SHP77 (cell line): ENCODE data around the gene NEUROG2.
"Not testable (repeated sequence)": the region's sequence is repeated elsewhere in the genome, so short reads cannot be mapped to it uniquely, and the experiment has no call there.

Source experiments
- DNase-seq, 2 experiments: peaks; one replicate each; lab custom pipeline; 2025; lab: John Stamatoyannopoulos, UW

Gene NEUROG2

DNA sequence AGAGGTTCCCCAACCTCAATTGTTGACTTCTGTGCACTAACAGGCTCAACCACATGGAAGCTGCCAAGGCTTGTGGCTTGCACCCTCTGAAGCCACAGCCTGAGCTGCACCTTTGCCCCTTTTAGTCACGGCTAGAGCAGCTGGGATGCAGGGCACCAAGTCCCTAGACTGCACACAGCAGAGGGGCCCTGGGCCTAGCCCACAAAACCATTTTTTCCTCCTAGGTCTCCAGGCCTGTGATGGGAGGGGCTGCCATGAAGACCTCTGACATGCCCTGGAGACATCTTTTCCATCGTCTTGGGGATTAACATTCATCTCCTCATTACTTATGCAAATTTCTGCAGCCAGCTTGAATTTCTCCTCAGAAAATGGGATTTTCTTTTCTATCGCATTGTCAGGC, 25.2 kb downstream of the NEUROG2 start:
- not testable (repeated sequence) for DNase-seq

DNA sequence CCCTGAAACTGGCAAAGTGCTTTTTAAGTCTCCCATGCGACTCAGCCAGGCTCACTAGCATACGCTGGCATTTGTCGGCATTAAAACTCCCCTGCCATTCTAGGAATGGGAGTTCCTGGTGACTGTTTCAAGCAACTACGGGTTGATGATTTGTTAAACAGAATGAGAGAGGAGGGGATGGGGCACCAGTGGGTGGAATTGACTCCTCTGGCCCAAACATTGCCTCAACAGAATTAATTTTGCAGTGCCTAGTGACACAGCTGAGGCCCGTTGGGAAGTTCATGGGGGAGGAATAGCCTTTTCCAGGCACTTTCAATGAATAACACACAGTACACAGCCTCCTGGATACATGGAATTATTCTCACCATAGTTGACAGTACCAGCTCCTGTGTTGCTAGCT, 30.1 kb downstream of the NEUROG2 start:
- DNase-seq = no peak

DNA sequence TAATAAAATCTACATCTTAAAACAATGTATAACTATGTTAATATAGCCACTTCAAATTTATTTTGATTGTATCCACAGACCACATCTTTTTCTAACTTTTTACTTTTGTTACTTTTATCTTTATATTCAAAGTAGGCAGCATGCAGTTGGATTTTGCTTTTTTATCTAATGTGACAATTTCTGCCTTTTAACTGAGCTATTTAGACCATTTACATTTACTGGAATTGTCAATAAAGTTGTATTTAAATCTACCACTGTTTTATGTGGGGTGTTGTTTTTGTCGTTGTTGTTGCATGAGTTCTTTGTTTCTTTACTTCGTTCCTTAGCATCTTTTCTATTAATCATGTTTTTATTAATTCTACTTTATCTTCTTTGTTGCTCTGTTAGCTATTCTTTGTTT, 42.0 kb downstream of the NEUROG2 start:
- DNase-seq = no peak

- DNase-seq = no peak
These were observed 43.7 kb downstream of the NEUROG2 start for GRCh38 chr4:112472318-112472717.
